Globus pallidus (tissue), 1 donor: ENCODE data around the gene MAN1A2.
A peak's percentile ranks its signal among the peaks of the same experiment; 100 is the strongest.
"Not testable (repeated sequence)": the region's sequence is repeated elsewhere in the genome, so short reads cannot be mapped to it uniquely, and the experiment has no call there.

Experiments
- DNase-seq: peaks from one replicate; pipeline ENCODE4 v3.0.0-alpha.2; 2015; ENCODE audit warnings: low spot score

The MAN1A2 gene

GRCh38 chr1:117398957-117399356 lies 31.7 kb downstream of the MAN1A2 start:
- no peak for DNase-seq

- DNase-seq, result no peak
Measured at GRCh38 chr1:117401761-117402160, 34.5 kb downstream of the MAN1A2 start.

- no peak for DNase-seq
Measured at GRCh38 chr1:117403597-117403996, 36.3 kb downstream of the MAN1A2 start.

GRCh38 chr1:117405042-117405441 lies 37.8 kb downstream of the MAN1A2 start:
- no peak for DNase-seq

- DNase-seq, result no peak
Measured at GRCh38 chr1:117412472-117412871, 45.2 kb downstream of the MAN1A2 start.

GRCh38 chr1:117413412-117413811 lies 46.2 kb downstream of the MAN1A2 start:
- no peak for DNase-seq

GRCh38 chr1:117414943-117415342 lies 47.7 kb downstream of the MAN1A2 start:
- no peak for DNase-seq

- DNase-seq, result no peak
Measured at GRCh38 chr1:117416004-117416403, 48.8 kb downstream of the MAN1A2 start.

GRCh38 chr1:117416546-117417125 lies 49.4 kb downstream of the MAN1A2 start:
- DNase-seq, result no peak

GRCh38 chr1:117425050-117425734 lies 57.9 kb downstream of the MAN1A2 start:
- no peak for DNase-seq

GRCh38 chr1:117427297-117427696 lies 60.0 kb downstream of the MAN1A2 start:
- no peak for DNase-seq

- DNase-seq, result no peak
Measured at GRCh38 chr1:117433943-117434342, 66.7 kb downstream of the MAN1A2 start.

GRCh38 chr1:117436513-117436912 lies 69.3 kb downstream of the MAN1A2 start:
- DNase-seq, result peak; percentile 74

GRCh38 chr1:117447661-117448060 lies 80.4 kb downstream of the MAN1A2 start:
- no peak for DNase-seq

GRCh38 chr1:117452216-117452615 lies 85.0 kb downstream of the MAN1A2 start:
- no peak for DNase-seq

GRCh38 chr1:117453958-117454357 lies 86.7 kb downstream of the MAN1A2 start:
- DNase-seq, result no peak

GRCh38 chr1:117458410-117458809 lies 91.2 kb downstream of the MAN1A2 start:
- DNase-seq, result not testable (repeated sequence)

- no peak for DNase-seq
Measured at GRCh38 chr1:117466761-117467160, 99.5 kb downstream of the MAN1A2 start.

- DNase-seq, result no peak
Measured at GRCh38 chr1:117467336-117467735, 100.1 kb downstream of the MAN1A2 start.

- no peak for DNase-seq
Measured at GRCh38 chr1:117473063-117473462, 105.8 kb downstream of the MAN1A2 start.

- not testable (repeated sequence) for DNase-seq
Measured at GRCh38 chr1:117475495-117475894, 108.2 kb downstream of the MAN1A2 start.

- no peak for DNase-seq
Measured at GRCh38 chr1:117479086-117479485, 111.8 kb downstream of the MAN1A2 start.

GRCh38 chr1:117481410-117481809 lies 114.2 kb downstream of the MAN1A2 start:
- no peak for DNase-seq

- no peak for DNase-seq
Measured at GRCh38 chr1:117493906-117494305, 126.7 kb downstream of the MAN1A2 start.
